HEK293 (cell line): ENCODE results near the gene VAV2.

Experiments used
- ZNF114 ChIP-seq: fragments of 450-650 bp; formaldehyde crosslinking; IDR thresholded peaks from 2 replicates; pipeline ENCODE4 v1.5.0; 2017; ENCODE audit warnings: missing biosample characterization, missing genetic modification characterization
- ZNF335 ChIP-seq: fragments of 450-650 bp; formaldehyde crosslinking; conservative IDR thresholded peaks from 2 replicates; pipeline ENCODE4 v1.5.1; 2016; ENCODE audit warnings: missing biosample characterization, missing genetic modification characterization
- ZNF768 ChIP-seq: fragments of 450-650 bp; formaldehyde crosslinking; IDR thresholded peaks from 2 replicates; pipeline ENCODE4 v1.5.1; 2018; ENCODE audit warnings: missing biosample characterization, mild to moderate bottlenecking, missing genetic modification characterization
- TF ChIP-seq, protein P1 (sequence below): IDR thresholded peaks from 2 replicates; pipeline ENCODE4 v1.6.1; 2011; ENCODE audit warnings: mild to moderate bottlenecking, low read depth, low read length, borderline replicate concordance
- TF ChIP-seq, protein P2 (sequence below): fragments of 450-650 bp; formaldehyde crosslinking; IDR thresholded peaks from 2 replicates; pipeline ENCODE4 v1.5.1; 2016; ENCODE audit warnings: missing biosample characterization, missing genetic modification characterization
- TF ChIP-seq, protein P3 (sequence below): fragments of 450-650 bp; formaldehyde crosslinking; IDR thresholded peaks from 2 replicates; pipeline ENCODE4 v1.5.1; 2016; ENCODE audit warnings: missing biosample characterization, missing genetic modification characterization

DNA sequence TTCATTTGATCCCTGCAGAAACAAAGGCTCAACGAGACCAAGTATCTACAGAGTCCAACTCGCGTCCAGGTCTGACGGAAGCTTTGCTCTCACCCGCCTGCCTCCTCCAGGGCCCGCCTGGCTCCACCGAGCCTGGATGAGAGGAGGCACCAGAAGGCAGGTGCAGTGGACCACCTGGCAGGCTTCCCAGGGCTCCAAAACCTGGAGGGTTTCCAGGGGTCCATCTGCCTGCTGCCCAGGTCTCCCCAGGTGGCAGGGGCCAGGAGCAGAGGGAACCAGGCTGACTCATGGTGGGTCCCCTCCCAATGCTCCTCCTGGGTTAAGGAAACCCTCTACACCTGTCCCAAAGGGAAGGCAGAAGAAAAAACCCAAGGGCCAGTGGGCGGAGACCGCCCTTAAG is 59.5 kb downstream of the VAV2 start:
- TF ChIP-seq, protein P1, sequence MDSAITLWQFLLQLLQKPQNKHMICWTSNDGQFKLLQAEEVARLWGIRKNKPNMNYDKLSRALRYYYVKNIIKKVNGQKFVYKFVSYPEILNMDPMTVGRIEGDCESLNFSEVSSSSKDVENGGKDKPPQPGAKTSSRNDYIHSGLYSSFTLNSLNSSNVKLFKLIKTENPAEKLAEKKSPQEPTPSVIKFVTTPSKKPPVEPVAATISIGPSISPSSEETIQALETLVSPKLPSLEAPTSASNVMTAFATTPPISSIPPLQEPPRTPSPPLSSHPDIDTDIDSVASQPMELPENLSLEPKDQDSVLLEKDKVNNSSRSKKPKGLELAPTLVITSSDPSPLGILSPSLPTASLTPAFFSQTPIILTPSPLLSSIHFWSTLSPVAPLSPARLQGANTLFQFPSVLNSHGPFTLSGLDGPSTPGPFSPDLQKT, result no peak
- TF ChIP-seq, protein P2, sequence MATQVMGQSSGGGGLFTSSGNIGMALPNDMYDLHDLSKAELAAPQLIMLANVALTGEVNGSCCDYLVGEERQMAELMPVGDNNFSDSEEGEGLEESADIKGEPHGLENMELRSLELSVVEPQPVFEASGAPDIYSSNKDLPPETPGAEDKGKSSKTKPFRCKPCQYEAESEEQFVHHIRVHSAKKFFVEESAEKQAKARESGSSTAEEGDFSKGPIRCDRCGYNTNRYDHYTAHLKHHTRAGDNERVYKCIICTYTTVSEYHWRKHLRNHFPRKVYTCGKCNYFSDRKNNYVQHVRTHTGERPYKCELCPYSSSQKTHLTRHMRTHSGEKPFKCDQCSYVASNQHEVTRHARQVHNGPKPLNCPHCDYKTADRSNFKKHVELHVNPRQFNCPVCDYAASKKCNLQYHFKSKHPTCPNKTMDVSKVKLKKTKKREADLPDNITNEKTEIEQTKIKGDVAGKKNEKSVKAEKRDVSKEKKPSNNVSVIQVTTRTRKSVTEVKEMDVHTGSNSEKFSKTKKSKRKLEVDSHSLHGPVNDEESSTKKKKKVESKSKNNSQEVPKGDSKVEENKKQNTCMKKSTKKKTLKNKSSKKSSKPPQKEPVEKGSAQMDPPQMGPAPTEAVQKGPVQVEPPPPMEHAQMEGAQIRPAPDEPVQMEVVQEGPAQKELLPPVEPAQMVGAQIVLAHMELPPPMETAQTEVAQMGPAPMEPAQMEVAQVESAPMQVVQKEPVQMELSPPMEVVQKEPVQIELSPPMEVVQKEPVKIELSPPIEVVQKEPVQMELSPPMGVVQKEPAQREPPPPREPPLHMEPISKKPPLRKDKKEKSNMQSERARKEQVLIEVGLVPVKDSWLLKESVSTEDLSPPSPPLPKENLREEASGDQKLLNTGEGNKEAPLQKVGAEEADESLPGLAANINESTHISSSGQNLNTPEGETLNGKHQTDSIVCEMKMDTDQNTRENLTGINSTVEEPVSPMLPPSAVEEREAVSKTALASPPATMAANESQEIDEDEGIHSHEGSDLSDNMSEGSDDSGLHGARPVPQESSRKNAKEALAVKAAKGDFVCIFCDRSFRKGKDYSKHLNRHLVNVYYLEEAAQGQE (tag by site-specific recombination), result no peak
- TF ChIP-seq ZNF768 (tag by site-specific recombination), result no peak
- no peak for TF ChIP-seq ZNF335
- no peak for TF ChIP-seq ZNF114 (tag by site-specific recombination)
- TF ChIP-seq, protein P3, sequence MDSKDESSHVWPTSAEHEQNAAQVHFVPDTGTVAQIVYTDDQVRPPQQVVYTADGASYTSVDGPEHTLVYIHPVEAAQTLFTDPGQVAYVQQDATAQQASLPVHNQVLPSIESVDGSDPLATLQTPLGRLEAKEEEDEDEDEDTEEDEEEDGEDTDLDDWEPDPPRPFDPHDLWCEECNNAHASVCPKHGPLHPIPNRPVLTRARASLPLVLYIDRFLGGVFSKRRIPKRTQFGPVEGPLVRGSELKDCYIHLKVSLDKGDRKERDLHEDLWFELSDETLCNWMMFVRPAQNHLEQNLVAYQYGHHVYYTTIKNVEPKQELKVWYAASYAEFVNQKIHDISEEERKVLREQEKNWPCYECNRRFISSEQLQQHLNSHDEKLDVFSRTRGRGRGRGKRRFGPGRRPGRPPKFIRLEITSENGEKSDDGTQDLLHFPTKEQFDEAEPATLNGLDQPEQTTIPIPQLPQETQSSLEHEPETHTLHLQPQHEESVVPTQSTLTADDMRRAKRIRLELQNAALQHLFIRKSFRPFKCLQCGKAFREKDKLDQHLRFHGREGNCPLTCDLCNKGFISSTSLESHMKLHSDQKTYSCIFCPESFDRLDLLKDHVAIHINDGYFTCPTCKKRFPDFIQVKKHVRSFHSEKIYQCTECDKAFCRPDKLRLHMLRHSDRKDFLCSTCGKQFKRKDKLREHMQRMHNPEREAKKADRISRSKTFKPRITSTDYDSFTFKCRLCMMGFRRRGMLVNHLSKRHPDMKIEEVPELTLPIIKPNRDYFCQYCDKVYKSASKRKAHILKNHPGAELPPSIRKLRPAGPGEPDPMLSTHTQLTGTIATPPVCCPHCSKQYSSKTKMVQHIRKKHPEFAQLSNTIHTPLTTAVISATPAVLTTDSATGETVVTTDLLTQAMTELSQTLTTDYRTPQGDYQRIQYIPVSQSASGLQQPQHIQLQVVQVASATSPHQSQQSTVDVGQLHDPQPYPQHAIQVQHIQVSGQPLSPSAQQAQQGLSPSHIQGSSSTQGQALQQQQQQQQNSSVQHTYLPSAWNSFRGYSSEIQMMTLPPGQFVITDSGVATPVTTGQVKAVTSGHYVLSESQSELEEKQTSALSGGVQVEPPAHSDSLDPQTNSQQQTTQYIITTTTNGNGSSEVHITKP (tag by site-specific recombination), result no peak
